ENCODE results near the gene CIB4.

- TF ChIP-seq, protein P1, sequence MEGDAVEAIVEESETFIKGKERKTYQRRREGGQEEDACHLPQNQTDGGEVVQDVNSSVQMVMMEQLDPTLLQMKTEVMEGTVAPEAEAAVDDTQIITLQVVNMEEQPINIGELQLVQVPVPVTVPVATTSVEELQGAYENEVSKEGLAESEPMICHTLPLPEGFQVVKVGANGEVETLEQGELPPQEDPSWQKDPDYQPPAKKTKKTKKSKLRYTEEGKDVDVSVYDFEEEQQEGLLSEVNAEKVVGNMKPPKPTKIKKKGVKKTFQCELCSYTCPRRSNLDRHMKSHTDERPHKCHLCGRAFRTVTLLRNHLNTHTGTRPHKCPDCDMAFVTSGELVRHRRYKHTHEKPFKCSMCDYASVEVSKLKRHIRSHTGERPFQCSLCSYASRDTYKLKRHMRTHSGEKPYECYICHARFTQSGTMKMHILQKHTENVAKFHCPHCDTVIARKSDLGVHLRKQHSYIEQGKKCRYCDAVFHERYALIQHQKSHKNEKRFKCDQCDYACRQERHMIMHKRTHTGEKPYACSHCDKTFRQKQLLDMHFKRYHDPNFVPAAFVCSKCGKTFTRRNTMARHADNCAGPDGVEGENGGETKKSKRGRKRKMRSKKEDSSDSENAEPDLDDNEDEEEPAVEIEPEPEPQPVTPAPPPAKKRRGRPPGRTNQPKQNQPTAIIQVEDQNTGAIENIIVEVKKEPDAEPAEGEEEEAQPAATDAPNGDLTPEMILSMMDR (conservative IDR thresholded peaks at IDR 0.05; ENCODE audit: low read depth, low read length), result no peak
- no peak for TF ChIP-seq EZH2 (IDR thresholded peaks at IDR 0.05; ENCODE audit: borderline replicate concordance, low read depth, low read length, poor library complexity, severe bottlenecking)
Observed at GRCh38 chr2:26587994-26588393, 53.2 kb downstream of the CIB4 start.
